Right atrium auricular region (tissue), 2 donors: ENCODE measurements around the gene GTPBP6. TPM values are rescaled to one million over a fixed set of nuclear protein-coding genes. Genes with fewer than 3 reads are reported as not detected.

Experiments
- DNase-seq: peaks from one replicate; pipeline ENCODE4 v3.0.0-alpha.2; 2019; ENCODE audit warnings: low spot score
- H3K27ac ChIP-seq, 2 donors: fragments of 200-600 bp; sonication (generic); 1 replicate in 1 of 2; 2 replicates in 1 of 2; pipeline ENCODE4 v1.5.1; 2016 to 2019
- H3K27me3 ChIP-seq, 2 donors: fragments of 200-600 bp; sonication (generic); one replicate each; pipeline versions ENCODE4 v1.5.1 to v1.6.0; 2017 to 2019
- H3K36me3 ChIP-seq: fragments of 200-600 bp; sonication (generic); one replicate; pipeline ENCODE4 v1.5.1; 2016
- H3K4me1 ChIP-seq, 2 donors: fragments of 200-600 bp; sonication (generic); one replicate each; pipeline versions ENCODE4 v1.5.1 to v1.6.0; 2017 to 2019
- H3K4me3 ChIP-seq, 2 donors: fragments of 200-600 bp; sonication (generic); 1 replicate in 1 of 2; 2 replicates in 1 of 2; pipeline ENCODE4 v1.5.1; 2017 to 2019; ENCODE audit warnings: mild to moderate bottlenecking in 1 of 2, moderate library complexity in 1 of 2
- H3K9me3 ChIP-seq, 2 donors: fragments of 200-600 bp; sonication (generic); one replicate each; pipeline ENCODE4 v1.5.1; 2019
- CTCF ChIP-seq, 2 donors: fragments of 200-600 bp; sonication (generic); IDR thresholded peaks; one replicate each; pipeline ENCODE4 v1.5.1; 2019; ENCODE audit warnings: antibody characterized with exemption in 2 of 2
- total RNA-seq, 2 donors: library from RNA; depleted of rRNA; stranded (reverse); fragments of >200 nt; gene quantifications; one replicate each; pipeline ENCODE4 v1.1.0, GENCODE V29; 2016

The GTPBP6 gene
- total RNA-seq, 2 donors from 2014 or later, result 44.6 to 52.1 TPM

- no peaks in the 10 kb centered on the region for H3K27me3 ChIP-seq
- H3K4me1 ChIP-seq, result peaks cover 0 to 19% of the 10 kb centered on the region in 2 donors
- peak; percentile 78 for DNase-seq
- H3K9me3 ChIP-seq, result no peaks in the 10 kb centered on the region
- peak overlapping the region in 1 of 2 donors; percentile 21 for H3K27ac ChIP-seq
- no peaks in the 10 kb centered on the region for H3K36me3 ChIP-seq
- H3K4me3 ChIP-seq, result peak overlapping the region; percentile 53 to 55
- no peak for TF ChIP-seq CTCF (IDR thresholded peaks at IDR 0.05)
Observed at GRCh38 chrX:275967-276580, 42.5 kb downstream of the GTPBP6 start.

GRCh38 chrX:275476-275966 is 43.1 kb downstream of the GTPBP6 start:
- H3K9me3 ChIP-seq, result no peaks in the 10 kb centered on the region
- DNase-seq, result no peak
- no peak for TF ChIP-seq CTCF (IDR thresholded peaks at IDR 0.05)
- H3K27ac ChIP-seq, result no peak overlapping the region
- H3K36me3 ChIP-seq, result no peaks in the 10 kb centered on the region
- peaks cover 0 to 19% of the 10 kb centered on the region in 2 donors for H3K4me1 ChIP-seq
- peak overlapping the region; percentile 53 to 55 for H3K4me3 ChIP-seq
- no peaks in the 10 kb centered on the region for H3K27me3 ChIP-seq

GRCh38 chrX:274904-275475 is 43.6 kb downstream of the GTPBP6 start:
- TF ChIP-seq CTCF (IDR thresholded peaks at IDR 0.05), result no peak
- Histone ChIP-seq H3K9me3 (no peaks in the 10 kb centered on the region), H3K4me3 (peak overlapping the region in 1 of 2 donors; percentile 55), H3K4me1 (peaks cover 0 to 19% of the 10 kb centered on the region in 2 donors), H3K27me3 (no peaks in the 10 kb centered on the region), H3K27ac (no peak overlapping the region), H3K36me3 (no peaks in the 10 kb centered on the region)
- DNase-seq, result no peak

- TF ChIP-seq CTCF (IDR thresholded peaks at IDR 0.05), result no peak
- no peak for DNase-seq
- no peaks in the 10 kb centered on the region for H3K36me3 ChIP-seq
Observed at GRCh38 chrX:270848-271367, 47.7 kb downstream of the GTPBP6 start.

GRCh38 chrX:267771-268261 is 50.8 kb downstream of the GTPBP6 start:
- no peaks in the 10 kb centered on the region for H3K4me1 ChIP-seq
- no peaks in the 10 kb centered on the region for H3K36me3 ChIP-seq
- no peaks in the 10 kb centered on the region for H3K27me3 ChIP-seq
- no peak for TF ChIP-seq CTCF (IDR thresholded peaks at IDR 0.05)
- no peaks in the 10 kb centered on the region for H3K9me3 ChIP-seq
- H3K27ac ChIP-seq, result no peak overlapping the region
- H3K4me3 ChIP-seq, result no peak overlapping the region
- peak; percentile 52 for DNase-seq

More at GRCh38 chrX:270848-271367, 47.7 kb downstream of the GTPBP6 start:
- Histone ChIP-seq H3K27ac (no peak overlapping the region), H3K27me3 (no peaks in the 10 kb centered on the region), H3K9me3 (no peaks in the 10 kb centered on the region), H3K4me1 (peaks cover 0 to 8% of the 10 kb centered on the region in 2 donors), H3K4me3 (no peak overlapping the region)
